HEK293 (cell line): ENCODE data around the gene GMPS.

Experiments
- YY1 ChIP-seq: fragments of 450-650 bp; formaldehyde crosslinking; IDR thresholded peaks from 2 replicates; pipeline ENCODE4 v1.5.1; 2018; ENCODE audit warnings: missing biosample characterization, missing genetic modification characterization
- ZNF639 ChIP-seq: fragments of 450-650 bp; formaldehyde crosslinking; IDR thresholded peaks from 2 replicates; pipeline ENCODE4 v1.5.1; 2016; ENCODE audit warnings: missing biosample characterization, missing genetic modification characterization

- TF ChIP-seq YY1, result no peak
- TF ChIP-seq ZNF639, result no peak
These were observed 121.4 kb downstream of the GMPS start for GRCh38 chr3:155991847-155992246.
